ENCODE measurements around the gene NUP107.

NUP107 gene

GRCh38 chr12:68791897-68792481, 105.2 kb downstream of the NUP107 start:
- TF ChIP-seq ZNF274 (IDR thresholded peaks at IDR 0.05; ENCODE audit: low read depth, low read length) (no peak), SUZ12 (IDR thresholded peaks at IDR 0.05; ENCODE audit: extremely low read depth, insufficient read depth, insufficient read length) (no peak), YY1 (IDR thresholded peaks at IDR 0.05; ENCODE audit: insufficient read depth, insufficient read length) (no peak)
- no peaks in the 10 kb centered on the region for H3K27me3 ChIP-seq (ENCODE audit: insufficient read depth, insufficient read length)
- H3K9ac ChIP-seq (ENCODE audit: insufficient read length, low read depth) = no peak overlapping the region
- no peak for DNase-seq (ENCODE audit: low read depth, low spot score)
- no peaks in the 10 kb centered on the region for H3K9me3 ChIP-seq (ENCODE audit: insufficient read depth, low read length)
- H3K4me1 ChIP-seq (ENCODE audit: insufficient read depth, insufficient read length) = no peaks in the 10 kb centered on the region
- no peak overlapping the region for H3K4me3 ChIP-seq (ENCODE audit: insufficient read length, low read depth)
- H3K36me3 ChIP-seq (ENCODE audit: insufficient read depth, insufficient read length, low read length) = no peaks in the 10 kb centered on the region

- H3K4me1 ChIP-seq (ENCODE audit: insufficient read depth, insufficient read length) = no peaks in the 10 kb centered on the region
- no peak for DNase-seq (ENCODE audit: low read depth, low spot score)
- H3K36me3 ChIP-seq (ENCODE audit: insufficient read depth, insufficient read length, low read length) = no peaks in the 10 kb centered on the region
- H3K9me3 ChIP-seq (ENCODE audit: insufficient read depth, low read length) = no peaks in the 10 kb centered on the region
- no peak overlapping the region for H3K4me3 ChIP-seq (ENCODE audit: insufficient read length, low read depth)
- TF ChIP-seq ZNF274 (IDR thresholded peaks at IDR 0.05; ENCODE audit: low read depth, low read length) (no peak), SUZ12 (IDR thresholded peaks at IDR 0.05; ENCODE audit: extremely low read depth, insufficient read depth, insufficient read length) (no peak), YY1 (IDR thresholded peaks at IDR 0.05; ENCODE audit: insufficient read depth, insufficient read length) (no peak)
- H3K9ac ChIP-seq (ENCODE audit: insufficient read length, low read depth) = no peak overlapping the region
- H3K27me3 ChIP-seq (ENCODE audit: insufficient read depth, insufficient read length) = no peaks in the 10 kb centered on the region
Observed at GRCh38 chr12:68792952-68793351, 106.2 kb downstream of the NUP107 start.

- TF ChIP-seq YY1 (IDR thresholded peaks at IDR 0.05; ENCODE audit: insufficient read depth, insufficient read length) (no peak), ZNF274 (IDR thresholded peaks at IDR 0.05; ENCODE audit: low read depth, low read length) (no peak), SUZ12 (IDR thresholded peaks at IDR 0.05; ENCODE audit: extremely low read depth, insufficient read depth, insufficient read length) (no peak)
- H3K4me1 ChIP-seq (ENCODE audit: insufficient read depth, insufficient read length) = no peaks in the 10 kb centered on the region
Observed at GRCh38 chr12:68793436-68793835, 106.7 kb downstream of the NUP107 start.

GRCh38 chr12:68793975-68794652, 107.3 kb downstream of the NUP107 start:
- TF ChIP-seq ZNF274 (IDR thresholded peaks at IDR 0.05; ENCODE audit: low read depth, low read length) = no peak
- no peak for TF ChIP-seq YY1 (IDR thresholded peaks at IDR 0.05; ENCODE audit: insufficient read depth, insufficient read length)
- TF ChIP-seq SUZ12 (IDR thresholded peaks at IDR 0.05; ENCODE audit: extremely low read depth, insufficient read depth, insufficient read length) = no peak
- Histone ChIP-seq H3K4me1 (ENCODE audit: insufficient read depth, insufficient read length) (no peaks in the 10 kb centered on the region), H3K4me3 (ENCODE audit: insufficient read length, low read depth) (no peak overlapping the region), H3K27me3 (ENCODE audit: insufficient read depth, insufficient read length) (no peaks in the 10 kb centered on the region), H3K9me3 (ENCODE audit: insufficient read depth, low read length) (no peaks in the 10 kb centered on the region), H3K9ac (ENCODE audit: insufficient read length, low read depth) (no peak overlapping the region), H3K36me3 (ENCODE audit: insufficient read depth, insufficient read length, low read length) (no peaks in the 10 kb centered on the region)
- DNase-seq (ENCODE audit: low read depth, low spot score) = no peak

More at GRCh38 chr12:68793436-68793835, 106.7 kb downstream of the NUP107 start:
- no peak for DNase-seq (ENCODE audit: low read depth, low spot score)
- Histone ChIP-seq H3K9me3 (ENCODE audit: insufficient read depth, low read length) (no peaks in the 10 kb centered on the region), H3K27me3 (ENCODE audit: insufficient read depth, insufficient read length) (no peaks in the 10 kb centered on the region), H3K9ac (ENCODE audit: insufficient read length, low read depth) (no peak overlapping the region), H3K36me3 (ENCODE audit: insufficient read depth, insufficient read length, low read length) (no peaks in the 10 kb centered on the region), H3K4me3 (ENCODE audit: insufficient read length, low read depth) (no peak overlapping the region)

- Histone ChIP-seq H3K4me3 (ENCODE audit: insufficient read length, low read depth) (no peak overlapping the region), H3K9ac (ENCODE audit: insufficient read length, low read depth) (no peak overlapping the region), H3K36me3 (ENCODE audit: insufficient read depth, insufficient read length, low read length) (no peaks in the 10 kb centered on the region), H3K4me1 (ENCODE audit: insufficient read depth, insufficient read length) (no peaks in the 10 kb centered on the region), H3K27me3 (ENCODE audit: insufficient read depth, insufficient read length) (no peaks in the 10 kb centered on the region), H3K9me3 (ENCODE audit: insufficient read depth, low read length) (no peaks in the 10 kb centered on the region)
- DNase-seq (ENCODE audit: low read depth, low spot score) = no peak
- no peak for TF ChIP-seq YY1 (IDR thresholded peaks at IDR 0.05; ENCODE audit: insufficient read depth, insufficient read length)
- TF ChIP-seq ZNF274 (IDR thresholded peaks at IDR 0.05; ENCODE audit: low read depth, low read length) = no peak
- no peak for TF ChIP-seq SUZ12 (IDR thresholded peaks at IDR 0.05; ENCODE audit: extremely low read depth, insufficient read depth, insufficient read length)
Observed at GRCh38 chr12:68794653-68795251, 108.0 kb downstream of the NUP107 start.

All from NT2/D1 (cell line).